ENCODE data around the gene TMPRSS4. TPM values are rescaled to one million over a fixed set of nuclear protein-coding genes. Genes with fewer than 3 reads are reported as not detected.

TMPRSS4 gene
- total RNA-seq, 1 donor from 2014 or later = not detected

DNA sequence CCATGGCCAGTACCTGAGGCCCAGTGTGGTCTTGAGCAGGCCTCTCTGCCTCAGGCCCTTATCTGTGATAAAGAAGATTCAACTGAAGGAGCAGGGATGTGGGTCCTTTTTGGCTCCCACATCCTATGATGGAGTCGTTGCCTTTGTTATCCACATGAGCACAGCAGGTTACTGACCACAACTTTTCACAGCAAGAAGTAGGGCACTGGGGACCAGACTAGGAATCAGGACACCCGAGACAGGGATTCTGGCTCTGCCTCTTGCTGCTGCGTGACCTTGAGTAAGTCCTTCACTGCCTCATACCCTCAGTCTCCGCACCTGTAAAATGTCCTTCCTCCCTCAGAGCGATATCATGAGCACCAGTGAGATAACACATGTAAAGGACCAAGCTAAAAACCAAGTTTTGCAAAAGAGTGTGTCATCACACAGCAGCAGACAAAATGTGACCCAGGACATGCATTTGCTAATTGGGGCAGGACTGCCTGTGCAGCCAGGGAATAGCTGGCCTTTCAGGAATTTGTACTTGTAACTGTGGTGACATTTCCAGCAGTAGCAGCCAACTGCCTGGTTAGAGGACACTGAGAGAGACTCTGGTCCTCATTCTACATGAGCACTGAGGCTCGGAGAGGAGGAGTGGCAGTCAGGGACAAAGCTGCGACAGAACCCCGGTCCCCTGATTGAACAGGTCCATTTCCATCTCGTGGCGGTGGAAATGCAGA, 23.1 kb downstream of the TMPRSS4 start:
- H3K9me3 Mint-ChIP-seq (ENCODE audit: unreplicated experiment) = peaks cover 4% of the 10 kb centered on the region
- no peak for DNase-seq (ENCODE audit: low read depth)

DNA sequence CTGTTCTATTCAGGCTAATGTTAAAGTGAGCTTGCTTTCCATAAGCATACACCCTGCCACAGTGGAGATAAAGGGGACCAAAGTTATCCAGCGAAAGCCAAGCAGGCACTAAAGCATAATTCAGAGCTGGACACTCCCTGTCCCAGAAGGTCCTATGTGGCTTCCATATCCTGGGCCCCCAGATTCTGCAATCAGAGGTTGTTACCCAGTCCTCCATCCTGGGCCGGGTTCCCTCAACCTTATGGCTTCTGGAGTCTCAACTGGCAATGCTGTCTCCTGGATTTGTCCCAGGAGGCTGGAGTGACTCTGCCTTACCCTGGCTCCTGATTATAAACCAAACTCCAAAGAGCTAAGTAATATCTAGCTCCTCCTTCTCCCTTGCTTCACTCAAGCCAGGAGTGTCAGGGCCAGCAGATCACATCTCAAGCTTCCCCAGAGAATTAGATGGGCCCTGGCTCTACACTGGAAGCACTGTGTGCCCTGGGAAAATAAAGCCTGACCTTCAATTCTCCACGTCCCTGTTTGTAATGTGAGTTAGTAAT, 23.9 kb downstream of the TMPRSS4 start:
- no peaks in the 10 kb centered on the region for H3K36me3 ChIP-seq (ENCODE audit: insufficient read depth, low read length)
- H3K9me3 Mint-ChIP-seq (ENCODE audit: unreplicated experiment) = peaks cover 6% of the 10 kb centered on the region
- peaks cover 60% of the 10 kb centered on the region for H3K27me3 Mint-ChIP-seq (ENCODE audit: low read depth, unreplicated experiment)
- no peak overlapping the region for H3K4me3 ChIP-seq (ENCODE audit: insufficient read depth, low read depth, low read length)
- H4K20me1 ChIP-seq (ENCODE audit: insufficient read depth, low read length) = no peaks in the 10 kb centered on the region
- H2AFZ ChIP-seq (ENCODE audit: low read depth, low read length) = no peak overlapping the region
- H3K27me3 ChIP-seq (ENCODE audit: insufficient read depth, low read length) = peaks cover 2% of the 10 kb centered on the region
- H3K9ac ChIP-seq (ENCODE audit: low read length) = no peak overlapping the region
- DNase-seq (ENCODE audit: low read depth) = no peak
- no peak overlapping the region for H3K4me2 ChIP-seq (ENCODE audit: low read length)
- H3K4me1 Mint-ChIP-seq (ENCODE audit: low read depth, unreplicated experiment) = no peaks in the 10 kb centered on the region
- no peaks in the 10 kb centered on the region for H3K9me3 ChIP-seq (ENCODE audit: insufficient read depth, low read depth, low read length)
- peaks cover 1% of the 10 kb centered on the region for H3K36me3 Mint-ChIP-seq (ENCODE audit: low read depth, unreplicated experiment)
- no peak overlapping the region for H3K4me3 Mint-ChIP-seq (ENCODE audit: unreplicated experiment)
- H3K27ac ChIP-seq (ENCODE audit: low read depth, low read length) = no peak overlapping the region
- H3K79me2 ChIP-seq (ENCODE audit: insufficient read depth, low read length) = no peaks in the 10 kb centered on the region
- no peak for TF ChIP-seq EZH2 (IDR thresholded peaks at IDR 0.05; ENCODE audit: insufficient read depth, low read length)
- FAIRE-seq = no peak
- H3K27ac Mint-ChIP-seq (ENCODE audit: unreplicated experiment) = no peak overlapping the region
- H3K4me1 ChIP-seq (ENCODE audit: insufficient read depth, low read length) = no peaks in the 10 kb centered on the region

More for the DNA sequence above, 23.1 kb downstream of the TMPRSS4 start:
- no peak overlapping the region for H3K4me3 ChIP-seq (ENCODE audit: insufficient read depth, low read depth, low read length)
- H3K4me2 ChIP-seq (ENCODE audit: low read length) = no peak overlapping the region
- H3K27ac Mint-ChIP-seq (ENCODE audit: unreplicated experiment) = no peak overlapping the region
- no peak overlapping the region for H3K4me3 Mint-ChIP-seq (ENCODE audit: unreplicated experiment)
- no peak overlapping the region for H3K9ac ChIP-seq (ENCODE audit: low read length)
- no peaks in the 10 kb centered on the region for H3K4me1 Mint-ChIP-seq (ENCODE audit: low read depth, unreplicated experiment)
- no peaks in the 10 kb centered on the region for H3K79me2 ChIP-seq (ENCODE audit: insufficient read depth, low read length)
- H3K27me3 Mint-ChIP-seq (ENCODE audit: low read depth, unreplicated experiment) = peaks cover 63% of the 10 kb centered on the region
- H3K27me3 ChIP-seq (ENCODE audit: insufficient read depth, low read length) = peaks cover 8% of the 10 kb centered on the region
- H3K36me3 Mint-ChIP-seq (ENCODE audit: low read depth, unreplicated experiment) = peaks cover 1% of the 10 kb centered on the region
- no peak for FAIRE-seq
- H2AFZ ChIP-seq (ENCODE audit: low read depth, low read length) = no peak overlapping the region
- H4K20me1 ChIP-seq (ENCODE audit: insufficient read depth, low read length) = no peaks in the 10 kb centered on the region
- no peaks in the 10 kb centered on the region for H3K9me3 ChIP-seq (ENCODE audit: insufficient read depth, low read depth, low read length)
- no peak overlapping the region for H3K27ac ChIP-seq (ENCODE audit: low read depth, low read length)
- TF ChIP-seq, protein P1, sequence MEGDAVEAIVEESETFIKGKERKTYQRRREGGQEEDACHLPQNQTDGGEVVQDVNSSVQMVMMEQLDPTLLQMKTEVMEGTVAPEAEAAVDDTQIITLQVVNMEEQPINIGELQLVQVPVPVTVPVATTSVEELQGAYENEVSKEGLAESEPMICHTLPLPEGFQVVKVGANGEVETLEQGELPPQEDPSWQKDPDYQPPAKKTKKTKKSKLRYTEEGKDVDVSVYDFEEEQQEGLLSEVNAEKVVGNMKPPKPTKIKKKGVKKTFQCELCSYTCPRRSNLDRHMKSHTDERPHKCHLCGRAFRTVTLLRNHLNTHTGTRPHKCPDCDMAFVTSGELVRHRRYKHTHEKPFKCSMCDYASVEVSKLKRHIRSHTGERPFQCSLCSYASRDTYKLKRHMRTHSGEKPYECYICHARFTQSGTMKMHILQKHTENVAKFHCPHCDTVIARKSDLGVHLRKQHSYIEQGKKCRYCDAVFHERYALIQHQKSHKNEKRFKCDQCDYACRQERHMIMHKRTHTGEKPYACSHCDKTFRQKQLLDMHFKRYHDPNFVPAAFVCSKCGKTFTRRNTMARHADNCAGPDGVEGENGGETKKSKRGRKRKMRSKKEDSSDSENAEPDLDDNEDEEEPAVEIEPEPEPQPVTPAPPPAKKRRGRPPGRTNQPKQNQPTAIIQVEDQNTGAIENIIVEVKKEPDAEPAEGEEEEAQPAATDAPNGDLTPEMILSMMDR (IDR thresholded peaks at IDR 0.05; ENCODE audit: insufficient read depth, low read depth, low read length) = no peak
- TF ChIP-seq EZH2 (IDR thresholded peaks at IDR 0.05; ENCODE audit: insufficient read depth, low read length) = no peak
- H3K4me1 ChIP-seq (ENCODE audit: insufficient read depth, low read length) = no peaks in the 10 kb centered on the region
- no peaks in the 10 kb centered on the region for H3K36me3 ChIP-seq (ENCODE audit: insufficient read depth, low read length)

DNA sequence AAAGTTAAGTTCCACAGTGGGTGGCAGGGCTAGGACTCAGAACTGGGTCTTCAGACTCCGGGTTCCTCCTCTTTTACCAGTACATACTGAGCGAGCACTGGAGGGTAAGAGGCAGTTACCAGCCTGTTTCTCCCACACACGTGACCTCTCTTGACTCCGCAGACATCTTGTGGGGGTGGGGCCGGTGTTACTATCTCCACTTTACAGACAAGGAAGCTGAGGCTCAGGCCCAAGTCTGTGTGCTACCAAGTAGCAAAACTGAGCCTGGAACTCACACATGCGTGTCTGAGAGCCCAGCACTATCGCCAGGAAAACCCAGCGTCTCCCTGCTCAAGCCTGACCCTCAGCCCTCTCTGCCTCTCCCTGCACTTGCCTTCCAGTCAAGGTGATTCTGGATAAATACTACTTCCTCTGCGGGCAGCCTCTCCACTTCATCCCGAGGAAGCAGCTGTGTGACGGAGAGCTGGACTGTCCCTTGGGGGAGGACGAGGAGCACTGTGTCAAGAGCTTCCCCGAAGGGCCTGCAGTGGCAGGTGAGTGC, 25.9 kb downstream of the TMPRSS4 start:
- FAIRE-seq = no peak
- Mint-ChIP-seq H3K36me3 (ENCODE audit: low read depth, unreplicated experiment) (peaks cover 1% of the 10 kb centered on the region), H3K27me3 (ENCODE audit: low read depth, unreplicated experiment) (peaks cover 48% of the 10 kb centered on the region), H3K9me3 (ENCODE audit: unreplicated experiment) (peaks cover 6% of the 10 kb centered on the region), H3K4me3 (ENCODE audit: unreplicated experiment) (no peak overlapping the region), H3K4me1 (ENCODE audit: low read depth, unreplicated experiment) (no peaks in the 10 kb centered on the region), H3K27ac (ENCODE audit: unreplicated experiment) (no peak overlapping the region)
- H3K4me2 ChIP-seq (ENCODE audit: low read length) = no peak overlapping the region
- TF ChIP-seq, protein P1 (IDR thresholded peaks at IDR 0.05; ENCODE audit: insufficient read depth, low read depth, low read length) = no peak
- TF ChIP-seq EZH2 (IDR thresholded peaks at IDR 0.05; ENCODE audit: insufficient read depth, low read length) = no peak
- no peaks in the 10 kb centered on the region for H3K9me3 ChIP-seq (ENCODE audit: insufficient read depth, low read depth, low read length)
- H3K79me2 ChIP-seq (ENCODE audit: insufficient read depth, low read length) = no peaks in the 10 kb centered on the region
- no peak overlapping the region for H3K4me3 ChIP-seq (ENCODE audit: insufficient read depth, low read depth, low read length)
- H4K20me1 ChIP-seq (ENCODE audit: insufficient read depth, low read length) = no peaks in the 10 kb centered on the region
- H2AFZ ChIP-seq (ENCODE audit: low read depth, low read length) = no peak overlapping the region
- peaks cover 2% of the 10 kb centered on the region for H3K27me3 ChIP-seq (ENCODE audit: insufficient read depth, low read length)
- H3K4me1 ChIP-seq (ENCODE audit: insufficient read depth, low read length) = no peaks in the 10 kb centered on the region
- no peak overlapping the region for H3K27ac ChIP-seq (ENCODE audit: low read depth, low read length)
- no peak overlapping the region for H3K9ac ChIP-seq (ENCODE audit: low read length)
- no peaks in the 10 kb centered on the region for H3K36me3 ChIP-seq (ENCODE audit: insufficient read depth, low read length)
- no peak for DNase-seq (ENCODE audit: low read depth)

All from astrocyte (in vitro differentiated cells and primary cell).